Heart right ventricle (tissue), 16 donors: ENCODE measurements around the gene SGPP2. TPM values are rescaled to one million over a fixed set of nuclear protein-coding genes. Genes with fewer than 3 reads are reported as not detected.
A peak's percentile ranks its signal among the peaks of the same experiment; 100 is the strongest.

Source experiments
- ATAC-seq, 8 donors: fragments of 200-7000 bp; cut with Tn5 transposase; one replicate each; pipeline ENCODE4 v1.9.1; 2020; ENCODE audit warnings: mild to moderate bottlenecking in 8 of 8, moderate library complexity in 8 of 8, moderate number of reproducible peaks in 1 of 8
- DNase-seq, 2 donors: peaks; one replicate each; pipeline ENCODE4 v3.0.0-alpha.2; 2020
- H3K27ac ChIP-seq, 10 donors: fragments of 200-600 bp; sonication (generic) in 2 of 10; one replicate each; pipeline versions ENCODE4 v1.5.0 to v1.8.0; 2020 to 2022; ENCODE audit warnings: mild to moderate bottlenecking in 3 of 10
- H3K27me3 ChIP-seq, 7 donors: fragments of 200-600 bp; one replicate each; pipeline ENCODE4 v1.8.0; 2021 to 2022; ENCODE audit warnings: mild to moderate bottlenecking in 2 of 7
- H3K36me3 ChIP-seq, 9 donors: fragments of 200-600 bp; sonication (generic) in 1 of 9; one replicate each; pipeline versions ENCODE4 v1.5.0 to v1.8.0; 2020 to 2022; ENCODE audit warnings: mild to moderate bottlenecking in 2 of 9
- H3K4me1 ChIP-seq, 9 donors: fragments of 200-600 bp; sonication (generic) in 1 of 9; one replicate each; pipeline versions ENCODE4 v1.5.0 to v1.8.0; 2020 to 2022; ENCODE audit warnings: mild to moderate bottlenecking in 4 of 9
- H3K4me3 ChIP-seq, 10 donors: fragments of 200-600 bp; sonication (generic) in 2 of 10; one replicate each; pipeline versions ENCODE4 v1.5.0 to v1.8.0; 2020 to 2022; ENCODE audit warnings: mild to moderate bottlenecking in 7 of 10, moderate library complexity in 2 of 10
- H3K9me3 ChIP-seq, 11 donors: fragments of 200-600 bp in 10 of 11; sonication (generic) in 2 of 11; one replicate each; pipeline versions ENCODE4 v1.5.0 to v1.8.0; 2013 to 2022; ENCODE audit warnings: mild to moderate bottlenecking in 2 of 11, control low read depth in 1 of 11, moderate library complexity in 1 of 11
- CTCF ChIP-seq, 9 donors: fragments of 200-600 bp; sonication (generic) in 2 of 9; IDR thresholded peaks; one replicate each; pipeline versions ENCODE4 v1.5.0 to v1.8.0; 2021 to 2022; ENCODE audit warnings: antibody characterized with exemption in 9 of 9, mild to moderate bottlenecking in 5 of 9, moderate library complexity in 1 of 9
- WGBS, 2 donors: extraction: QIAGEN DNeasy Blood & Tissue Kit; methylation state at CpG; one replicate each; pipeline ENCODE4 v1.1.7; 2013; ENCODE audit warnings: inconsistent platforms in 1 of 2; 5-methylcytosine and 5-hydroxymethylcytosine counted together
- intact Hi-C, 10 donors: fragments of 100-400 bp; cut with DNase I; formaldehyde crosslinking; loops; one replicate each; pipeline versions ENCODE4 v1.11.1 to v1.14.2; 2022
- polyA plus RNA-seq, 2 donors: library from polyadenylated mRNA; stranded (reverse); fragments of 200-250 nt; gene quantifications; one replicate each; pipeline ENCODE4 v1.2.3, GENCODE V29; 2013
- total RNA-seq, 10 donors: library from RNA; stranded (reverse); fragmentation: NEBNext Ultra II Directional in 3 of 10; extraction: Animal tissue kit (Norgen Biotek cat#: 25700) in 3 of 10; gene quantifications; one replicate each; pipeline versions ENCODE4 v1.2.1 to v1.2.4, GENCODE V29; 2021 to 2023
- donor health status: Arrhythmogenic right ventricular cardiomyopathy.
- donor health status: ischemic (EF 13 %, LVEDD 7.1; RV severe dilation, severe dysfunction).
- donor health status: healthy with polysubstance abuse.
- donor health status: DM: no; HTN: yes; CAD: no.
- donor health status: DM: no; HTN: no; CAD: no.
- donor health status: ischemic (EF 25% LVEDD 6.9; RV normal size, moderate dysfunction).
- donor health status: ischemic (EF 25% LVEDD 5.7; RV mildly dilated, moderate dysfunction).
- donor health status: healthy.
- donor health status: DM: yes; HTN: yes; CAD: no.
- donor health status: Ischemic cardiomyopathy.
- donor health status: ischemic (EF 35%, LVEDD 5.7; RV mildly dilated, moderate dysfunction).
- donor health status: nonischemic (EF 11% LVEDD 7.7; RV severe dilation, severe dysfunction).
- donor health status: DM: yes; HTN: yes; CAD: no.
- donor health status: PGD.
- donor health status: ischemic (EF 29% LVEDD 5.4; RV normal size, mild dysfunction).
- donor health status: nonischemic (EF 23%, LVEDD 6.1; RV moderate dilation, normal function).

SGPP2 gene
- total and polyA plus RNA-seq, 12 donors: 0.54 to 34.4 (median 5.7) TPM

DNA sequence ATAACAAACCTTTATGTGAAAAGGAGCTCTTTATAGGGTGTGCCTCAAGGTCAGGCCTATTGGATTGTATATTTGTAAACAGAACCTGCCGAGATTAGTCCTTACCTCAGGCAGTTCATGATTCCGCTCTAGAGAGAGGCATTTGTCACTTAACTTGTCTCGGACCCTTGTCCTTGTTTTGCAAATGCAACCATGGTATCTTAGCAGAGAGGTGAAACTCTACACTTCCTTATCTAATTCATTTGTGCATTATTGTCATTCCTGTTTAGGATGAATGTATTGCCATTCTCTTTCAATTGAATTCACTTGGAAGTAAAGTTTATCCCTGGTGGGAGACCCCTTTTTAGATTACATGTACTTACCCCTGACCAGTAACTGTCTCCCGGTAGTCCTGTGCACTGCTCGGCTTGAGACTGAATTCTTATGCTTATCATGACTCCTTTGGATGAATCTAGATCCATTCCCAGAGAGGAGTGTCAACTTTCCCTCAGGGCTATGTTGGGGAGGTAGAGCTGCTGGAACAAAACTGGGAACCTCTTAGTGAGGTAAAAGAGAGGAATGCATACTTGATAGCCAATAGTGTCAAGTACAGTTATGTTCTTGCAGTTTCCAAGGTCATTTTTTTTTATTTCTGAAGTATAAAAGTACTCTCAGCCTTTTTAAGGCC, 46.6 kb downstream of the SGPP2 start:
- Histone ChIP-seq H3K27me3 (peaks cover 0 to 7% (median 0%) of the 10 kb centered on the region in 7 donors), H3K27ac (no peak overlapping the region), H3K4me1 (peaks cover 0 to 14% (median 0%) of the 10 kb centered on the region in 9 donors), H3K9me3 (no peaks in the 10 kb centered on the region), H3K4me3 (no peak overlapping the region), H3K36me3 (no peaks in the 10 kb centered on the region)
- TF ChIP-seq CTCF (IDR thresholded peaks at IDR 0.05): no peak
- intact Hi-C loops: no loop called here
- DNase-seq: no peak
- WGBS, 2 donors: 34 to 49% methylated on average over 5 of the region's 5 CpGs
- peak in 2 of 8 donors; percentile 29 to 44 for ATAC-seq

GRCh38 chr2:222477962-222478608, 53.7 kb downstream of the SGPP2 start:
- Histone ChIP-seq H3K4me1 (peaks cover 0 to 10% (median 0%) of the 10 kb centered on the region in 9 donors), H3K27me3 (peaks cover 0 to 12% (median 0%) of the 10 kb centered on the region in 7 donors), H3K36me3 (no peaks in the 10 kb centered on the region), H3K27ac (no peak overlapping the region), H3K4me3 (no peak overlapping the region), H3K9me3 (no peaks in the 10 kb centered on the region)
- TF ChIP-seq CTCF (IDR thresholded peaks at IDR 0.05): no peak
- intact Hi-C loops: no loop called here
- ATAC-seq (no peak), DNase-seq (no peak)
- WGBS, 2 donors: 60 to 61% methylated on average over 14 of the region's 14 CpGs

- TF ChIP-seq CTCF (IDR thresholded peaks at IDR 0.05): no peak
- peaks cover 0 to 10% (median 0%) of the 10 kb centered on the region in 9 donors for H3K4me1 ChIP-seq
- H3K4me3 ChIP-seq: no peak overlapping the region
- no peaks in the 10 kb centered on the region for H3K9me3 ChIP-seq
- DNase-seq (no peak), ATAC-seq (no peak)
- intact Hi-C loops: no loop called here
- H3K36me3 ChIP-seq: no peaks in the 10 kb centered on the region
- H3K27me3 ChIP-seq: peaks cover 0 to 12% (median 0%) of the 10 kb centered on the region in 7 donors
- no peak overlapping the region for H3K27ac ChIP-seq
Measured at GRCh38 chr2:222479859-222480258, 55.5 kb downstream of the SGPP2 start.

- peaks cover 0 to 16% (median 5%) of the 10 kb centered on the region in 9 donors for H3K4me1 ChIP-seq
Measured at GRCh38 chr2:222480497-222480896, 56.2 kb downstream of the SGPP2 start.

More at GRCh38 chr2:222480497-222480896, 56.2 kb downstream of the SGPP2 start:
- no peak for ATAC-seq
- no peaks in the 10 kb centered on the region for H3K9me3 ChIP-seq
- no peak overlapping the region for H3K27ac ChIP-seq
- DNase-seq: no peak
- no peak for TF ChIP-seq CTCF (IDR thresholded peaks at IDR 0.05)
- H3K36me3 ChIP-seq: no peaks in the 10 kb centered on the region
- H3K27me3 ChIP-seq: peaks cover 0 to 12% (median 0%) of the 10 kb centered on the region in 7 donors
- no peak overlapping the region for H3K4me3 ChIP-seq
- 84 to 90% methylated on average over 5 of the region's 5 CpGs for WGBS, 2 donors
- intact Hi-C loops: no loop called here
